HepG2 (cell line): ENCODE data around the gene AJM1. TPM values are rescaled to one million over a fixed set of nuclear protein-coding genes. Genes with fewer than 3 reads are reported as not detected.
"Not testable (repeated sequence)": the region's sequence is repeated elsewhere in the genome, so short reads cannot be mapped to it uniquely, and the experiment has no call there.

Experiments
- AGO2 ChIP-seq: fragments of 200-400 bp; formaldehyde crosslinking; optimal IDR thresholded peaks from 2 replicates; pipeline ENCODE3; 2017; ENCODE audit warnings: mild to moderate bottlenecking, low read depth, low read length, moderate library complexity
- BCL3 ChIP-seq: sonication (generic); formaldehyde crosslinking; IDR thresholded peaks from 2 replicates; pipeline ENCODE4 v1.5.1; 2020; ENCODE audit warnings: mild to moderate bottlenecking, missing genetic modification reagents, moderate library complexity
- BHLHE40 ChIP-seq: IDR thresholded peaks from 2 replicates; pipeline ENCODE4 v1.6.1; 2011; ENCODE audit warnings: low read length, improper control_type of control experiment
- CTCF ChIP-seq: sonication (generic); formaldehyde crosslinking; IDR thresholded peaks from 2 replicates; pipeline ENCODE4 v1.5.0; 2020; ENCODE audit warnings: mild to moderate bottlenecking, missing genetic modification reagents, moderate library complexity
- DPF2 ChIP-seq: sonication (generic); formaldehyde crosslinking; IDR thresholded peaks from 2 replicates; pipeline ENCODE4 v1.4.0; 2020; ENCODE audit warnings: mild to moderate bottlenecking, low read depth, missing genetic modification reagents, borderline replicate concordance
- ERF ChIP-seq: IDR thresholded peaks from 2 replicates; pipeline ENCODE4 v1.6.1; 2018; ENCODE audit warnings: missing biosample characterization, missing genetic modification reagents
- MEF2D ChIP-seq: sonication (generic); formaldehyde crosslinking; IDR thresholded peaks from 2 replicates; pipeline ENCODE4 v1.5.1; 2020; ENCODE audit warnings: mild to moderate bottlenecking, missing genetic modification reagents
- MXD4 ChIP-seq: IDR thresholded peaks from 2 replicates; pipeline ENCODE4 v1.6.1; 2016; ENCODE audit warnings: mild to moderate bottlenecking, missing biosample characterization, missing genetic modification reagents
- NRL ChIP-seq: sonication (generic); formaldehyde crosslinking; IDR thresholded peaks from 2 replicates; pipeline ENCODE4 v1.5.0; 2020; ENCODE audit warnings: missing genetic modification reagents, mild to moderate bottlenecking, moderate library complexity, borderline replicate concordance
- SOX6 ChIP-seq, 2 experiments: fragments of 450-650 bp in 1 of 2; sonication (generic) in 1 of 2; formaldehyde crosslinking in 1 of 2; IDR thresholded peaks; 2 replicates each; pipeline versions ENCODE4 v1.4.0 to v1.6.1; 2017 to 2020; ENCODE audit warnings: antibody characterized with exemption in 1 of 2, mild to moderate bottlenecking in 1 of 2, missing genetic modification reagents in 1 of 2
- TOPORS ChIP-seq: sonication (generic); formaldehyde crosslinking; IDR thresholded peaks from 2 replicates; pipeline ENCODE4 v1.8.0; 2023; ENCODE audit warnings: mild to moderate bottlenecking, missing genetic modification reagents
- YEATS2 ChIP-seq: sonication (generic); formaldehyde crosslinking; IDR thresholded peaks from 2 replicates; pipeline ENCODE4 v1.4.0; 2020; ENCODE audit warnings: missing genetic modification reagents, borderline replicate concordance
- ZFP90 ChIP-seq: sonication (generic); formaldehyde crosslinking; IDR thresholded peaks from 2 replicates; pipeline ENCODE4 v1.8.0; 2022; ENCODE audit warnings: missing genetic modification reagents, mild to moderate bottlenecking, inconsistent platforms, borderline replicate concordance
- ZIK1 ChIP-seq: sonication (generic); formaldehyde crosslinking; IDR thresholded peaks from 2 replicates; pipeline ENCODE4 v1.5.0; 2020; ENCODE audit warnings: mild to moderate bottlenecking, low read depth, missing genetic modification reagents, borderline replicate concordance
- ZNF136 ChIP-seq: sonication (generic); formaldehyde crosslinking; IDR thresholded peaks from 2 replicates; pipeline ENCODE4 v1.8.1; 2022; ENCODE audit warnings: low read depth, mild to moderate bottlenecking, moderate library complexity, missing genetic modification reagents
- ZNF274 ChIP-seq: sonication (generic); formaldehyde crosslinking; IDR thresholded peaks from 2 replicates; pipeline ENCODE4 v1.5.1; 2020; ENCODE audit warnings: mild to moderate bottlenecking, missing genetic modification reagents
- ZNF362 ChIP-seq: sonication (generic); formaldehyde crosslinking; IDR thresholded peaks from 2 replicates; pipeline ENCODE4 v1.4.0; 2020; ENCODE audit warnings: missing genetic modification reagents, mild to moderate bottlenecking, borderline replicate concordance
- ZNF543 ChIP-seq: sonication (generic); formaldehyde crosslinking; IDR thresholded peaks from 2 replicates; pipeline ENCODE4 v1.4.0; 2020; ENCODE audit warnings: mild to moderate bottlenecking, missing genetic modification reagents
- ZNF775 ChIP-seq: sonication (generic); formaldehyde crosslinking; IDR thresholded peaks from 2 replicates; pipeline ENCODE4 v1.4.0; 2020; ENCODE audit warnings: missing genetic modification reagents, mild to moderate bottlenecking, moderate library complexity, borderline replicate concordance
- ZNF776 ChIP-seq: sonication (generic); formaldehyde crosslinking; IDR thresholded peaks from 2 replicates; pipeline ENCODE4 v1.4.0; 2020; ENCODE audit warnings: mild to moderate bottlenecking, missing genetic modification reagents
- ZNF850 ChIP-seq: sonication (generic); formaldehyde crosslinking; conservative IDR thresholded peaks from 2 replicates; pipeline ENCODE4 v1.9.0; 2021; ENCODE audit warnings: mild to moderate bottlenecking, missing genetic modification reagents
- polyA plus RNA-seq, 8 experiments: library from polyadenylated mRNA; depleted of rRNA in 3 of 8; stranded (reverse) in 7 of 8; unstranded in 1 of 8; fragments of >200 nt; fragmentation: Illumina TruSeq in 4 of 8; extraction: Trizol in 4 of 8; gene quantifications; 2 replicates each; pipeline versions ENCODE4 v1.2.1 to v1.2.3, GENCODE V29; 2011 to 2016; ENCODE audit warnings: low read depth in 4 of 8, missing spikeins in 1 of 8, mixed read lengths in 1 of 8; ENCODE audit not compliant: insufficient read depth in 1 of 8
- total RNA-seq, 5 experiments: library from RNA; depleted of rRNA; stranded (reverse); fragments of >200 nt; fragmentation: Illumina TruSeq; extraction: Trizol; gene quantifications; 2 replicates each; pipeline ENCODE4 v1.2.3, GENCODE V29; 2016; ENCODE audit warnings: low read depth in 1 of 5

The AJM1 gene
- total and polyA plus RNA-seq, 2 of the 13 experiments (the other 11 are each of a cell fraction or from before 2014, with no cell fraction given), result 1.1 to 1.2 TPM

- peak; percentile 65; the same call in 1 of the 2 replicates for TF ChIP-seq ZNF776 (CRISPR knock-in tag)
- TF ChIP-seq ZNF362, result peak; percentile 28; the same call in 1 of the 2 replicates
- TF ChIP-seq BHLHE40, result peak; percentile 59; the same call in 1 of the 2 replicates
- TF ChIP-seq ZNF274 (CRISPR knock-in tag), result peak; percentile 65; the same call in 1 of the 2 replicates
- 0 out of 2 replicates have a peak, but pooled peaks have one; percentile 20 for TF ChIP-seq YEATS2 (CRISPR knock-in tag)
- 0 out of 2 replicates have a peak, but pooled peaks have one; percentile 16 for TF ChIP-seq TOPORS (CRISPR knock-in tag)
- not testable (repeated sequence) for TF ChIP-seq SOX6 (IDR thresholded peaks at IDR 0.05)
- TF ChIP-seq SOX6 (CRISPR knock-in tag; IDR thresholded peaks at IDR 0.05), result peak; percentile 41; the same call in 1 of the 2 replicates
- TF ChIP-seq ZFP90, result peak; percentile 76
- TF ChIP-seq MEF2D (CRISPR knock-in tag), result peak; percentile 58; the same call in 1 of the 2 replicates
- TF ChIP-seq ZNF850 (CRISPR knock-in tag), result 0 out of 2 replicates have a peak, but pooled peaks have one; percentile 55
- peak; percentile 80; the same call in 1 of the 2 replicates for TF ChIP-seq ZNF136
- TF ChIP-seq ERF, result peak; percentile 45; the same call in 1 of the 2 replicates
- TF ChIP-seq BCL3, result 0 out of 2 replicates have a peak, but pooled peaks have one; percentile 18
- TF ChIP-seq ZIK1 (CRISPR knock-in tag), result peak; percentile 82; the same call in 1 of the 2 replicates
- TF ChIP-seq AGO2, result peak; percentile 89
- TF ChIP-seq ZNF775 (CRISPR knock-in tag), result peak; percentile 41; the same call in 1 of the 2 replicates
- peak; percentile 31; the same call in 1 of the 2 replicates for TF ChIP-seq MXD4 (CRISPR knock-in tag)
- TF ChIP-seq CTCF, result peak; percentile 90
- peak; percentile 81; the same call in 1 of the 2 replicates for TF ChIP-seq ZNF543
- 0 out of 2 replicates have a peak, but pooled peaks have one; percentile 10 for TF ChIP-seq DPF2
- peak; percentile 86; the same call in 1 of the 2 replicates for TF ChIP-seq NRL
Observed at GRCh38 chr9:136842380-136842948, at the start of gene AJM1 (continued).
